Endothelial cell of umbilical vein (primary cell): ENCODE measurements around the gene GHRH. TPM values are rescaled to one million over a fixed set of nuclear protein-coding genes. Genes with fewer than 3 reads are reported as not detected.

ENCODE experiments used
- BruUV-seq: library from RNA; stranded (reverse); fragments of 400-500 nt; replicated peaks from 2 replicates; lab custom pipeline; 2021; lab: Mats Ljungman, UMichigan
- CTCF ChIA-PET: fragments of 300-600, 350-600 bp; sonication (Branson Sonifier 250); formaldehyde crosslinking; loops from one replicate; lab custom pipeline; 2021; ENCODE audit warnings: antibody characterized with exemption, inconsistent platforms; lab: Charles Lee
- POLR2A ChIA-PET: fragments of 300-600, 350-600 bp; sonication (Branson Sonifier 250); formaldehyde crosslinking; loops from one replicate; lab custom pipeline; 2021; ENCODE audit warnings: antibody characterized with exemption, inconsistent platforms; lab: Charles Lee
- DNase-seq: peaks from one replicate; pipeline ENCODE4 v3.0.0-alpha.2; 2011; ENCODE audit warnings: low read depth, low spot score
- FAIRE-seq: peaks from 2 replicates; lab custom pipeline; 2011; peaks lifted over from hg19 to GRCh38; lab: Jason Lieb, UNC
- H2AFZ ChIP-seq: 2 replicates; pipeline ENCODE4 v1.6.0; 2012; ENCODE audit warnings: low read depth, low read length, control low read depth, inconsistent platforms
- H3K27ac ChIP-seq: 2 replicates; pipeline ENCODE4 v1.5.1; 2011; ENCODE audit warnings: low read depth, mild to moderate bottlenecking, control low read depth, low read length, moderate library complexity; ENCODE audit not compliant: insufficient read depth
- H3K27me3 ChIP-seq, 2 experiments: 2 replicates each; pipeline versions ENCODE4 v1.6.0 to v1.6.1; 2011; ENCODE audit warnings: low read length in 2 of 2, mixed read lengths in 1 of 2; ENCODE audit not compliant: control insufficient read depth in 2 of 2, insufficient read depth in 2 of 2
- H3K36me3 ChIP-seq, 2 experiments: 2 replicates in 1 of 2; 3 replicates in 1 of 2; pipeline ENCODE4 v1.5.1; 2011; ENCODE audit warnings: low read length in 2 of 2, mild to moderate bottlenecking in 1 of 2, moderate library complexity in 1 of 2; ENCODE audit not compliant: control insufficient read depth in 2 of 2, insufficient read depth in 2 of 2; ENCODE audit errors: extremely low read depth in 1 of 2
- H3K4me1 ChIP-seq: 3 replicates; pipeline ENCODE4 v1.5.1; 2011; ENCODE audit warnings: mild to moderate bottlenecking, low read length; ENCODE audit not compliant: control insufficient read depth, insufficient read depth; ENCODE audit errors: extremely low read depth
- H3K4me2 ChIP-seq: 2 replicates; pipeline ENCODE4 v1.6.1; 2011; ENCODE audit warnings: low read length, control low read depth, mixed read lengths; ENCODE audit not compliant: insufficient read depth
- H3K4me3 ChIP-seq, 3 experiments: fragments of 200-600 bp in 1 of 3; sonication (generic), shearing (Covaris generic) in 1 of 3; replicated peaks in 1 of 3; 2 replicates each; pipeline ENCODE4 v1.5.1; 2011 to 2016; ENCODE audit warnings: control low read depth in 3 of 3, low read length in 3 of 3, mild to moderate bottlenecking in 2 of 3, inconsistent platforms in 1 of 3, low read depth in 1 of 3, moderate library complexity in 1 of 3; ENCODE audit not compliant: insufficient read depth in 1 of 3
- H3K79me2 ChIP-seq: 2 replicates; pipeline ENCODE4 v1.6.0; 2012; ENCODE audit warnings: low read length, inconsistent platforms; ENCODE audit not compliant: control insufficient read depth, insufficient read depth
- H3K9ac ChIP-seq: replicated peaks from 2 replicates; pipeline ENCODE3; 2011; ENCODE audit warnings: low read length, control low read depth; ENCODE audit not compliant: insufficient read depth; ENCODE audit errors: extremely low read depth
- H3K9me1 ChIP-seq: replicated peaks from 3 replicates; pipeline ENCODE4 v1.6.0; 2011; ENCODE audit warnings: mild to moderate bottlenecking, low read length; ENCODE audit not compliant: control insufficient read depth, insufficient read depth; ENCODE audit errors: extremely low read depth
- H3K9me3 ChIP-seq: replicated peaks from 2 replicates; pipeline ENCODE4 v1.5.1; 2012; ENCODE audit warnings: low read length, inconsistent platforms; ENCODE audit not compliant: control insufficient read depth, insufficient read depth
- H4K20me1 ChIP-seq: replicated peaks from 2 replicates; pipeline ENCODE3; 2011; ENCODE audit warnings: mild to moderate bottlenecking, low read length; ENCODE audit not compliant: control insufficient read depth, insufficient read depth; ENCODE audit errors: extremely low read depth
- JUN ChIP-seq: IDR thresholded peaks from 2 replicates; pipeline ENCODE4 v1.6.1; 2011; ENCODE audit warnings: borderline replicate concordance, low read depth; ENCODE audit not compliant: insufficient read length, insufficient read depth
- MYC ChIP-seq: IDR thresholded peaks from one replicate; pipeline ENCODE4 v1.6.1; 2011; ENCODE audit warnings: mild to moderate bottlenecking, low read depth, low read length
- POLR2A ChIP-seq: IDR thresholded peaks from 2 replicates; pipeline ENCODE4 v1.6.1; 2012; ENCODE audit warnings: low read depth, mild to moderate bottlenecking, control low read depth, low read length
- POLR2AphosphoS5 ChIP-seq: IDR thresholded peaks from 2 replicates; pipeline ENCODE4 v1.6.1; 2012; ENCODE audit warnings: low read depth, mild to moderate bottlenecking, control low read depth, low read length, moderate library complexity; ENCODE audit not compliant: insufficient read depth
- dilution Hi-C: fragments of 300-500 bp; cut with MboI; formaldehyde crosslinking; loops from one replicate; pipeline ENCODE4 v1.15.0; 2019; ENCODE audit warnings: low sequenced_read_pairs; ENCODE audit not compliant: extremely low pct_ligation_motif_present
- intact Hi-C: fragments of 100-400 bp; cut with micrococcal nuclease; formaldehyde crosslinking; loops from one replicate; pipeline ENCODE4 v1.10.0; 2022
- polyA plus RNA-seq, 4 experiments: library from polyadenylated mRNA; depleted of rRNA in 3 of 4; stranded (reverse) in 3 of 4; unstranded in 1 of 4; fragments of >200 nt; gene quantifications; 2 replicates each; pipeline versions ENCODE4 v1.2.1 to v1.2.3, GENCODE V29; 2011 to 2012; ENCODE audit warnings: missing spikeins in 1 of 4
- total RNA-seq: library from RNA; stranded (reverse); gene quantifications from 2 replicates; pipeline ENCODE4 v1.2.3, GENCODE V29; 2021
- TF ChIP-seq, protein P1 (sequence below): IDR thresholded peaks from 2 replicates; pipeline ENCODE4 v1.6.1; 2011; ENCODE audit not compliant: insufficient read depth, insufficient read length
- TF ChIP-seq, protein P2 (sequence below), 2 donors: IDR thresholded peaks; 1 replicate in 1 of 2; 2 replicates in 1 of 2; pipeline ENCODE4 v1.5.1; 2011; ENCODE audit warnings: low read length in 2 of 2, mild to moderate bottlenecking in 2 of 2, moderate library complexity in 2 of 2, control low read depth in 1 of 2, inconsistent platforms in 1 of 2, low read depth in 1 of 2; ENCODE audit not compliant: insufficient read depth in 1 of 2; ENCODE audit errors: extremely low read depth in 1 of 2

The GHRH gene
- total and polyA plus RNA-seq, 2 donors (not counting 3 experiments of a cell fraction or from before 2014, with no cell fraction given): not detected

DNA sequence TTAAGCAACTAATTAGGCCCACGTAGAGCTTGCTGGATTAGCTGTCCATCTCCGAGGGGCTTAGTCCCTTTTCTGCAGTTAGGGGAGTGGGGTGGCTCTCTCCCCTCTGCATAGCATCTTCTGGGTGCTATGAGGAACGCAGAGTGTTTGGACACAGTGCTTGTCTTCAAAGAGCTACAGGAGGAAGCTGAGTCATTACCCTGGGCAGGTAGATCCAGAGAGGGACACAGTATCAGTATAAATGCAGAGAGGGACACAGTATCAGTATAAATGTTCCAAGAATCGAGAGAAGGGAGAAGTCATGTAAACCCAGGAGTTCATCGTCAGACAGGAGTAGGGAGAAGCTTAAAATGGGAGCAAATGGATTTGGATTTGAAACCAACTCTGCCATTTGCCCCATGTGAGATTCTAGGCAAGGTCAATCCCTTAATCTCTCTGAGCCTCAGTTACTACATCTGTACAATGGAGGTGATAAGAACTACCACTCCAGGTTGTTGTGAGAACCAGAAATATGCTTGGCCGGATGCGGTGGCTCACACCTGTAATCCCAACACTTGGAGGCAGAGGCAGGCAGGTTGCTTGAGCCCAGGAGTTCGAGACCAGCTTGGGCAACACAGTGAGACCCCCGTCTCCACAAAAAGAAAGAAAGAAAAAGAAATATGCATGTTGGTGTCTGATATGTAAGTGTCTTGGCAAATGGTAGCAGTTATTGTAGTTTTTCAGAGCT is 5.5 kb upstream of the GHRH start:
- BruUV-seq: no TSS peak
- FAIRE-seq: no peak
- intact Hi-C loops: no loop called here

More for the DNA sequence above, 5.5 kb upstream of the GHRH start:
- H3K4me3 ChIP-seq: no peak overlapping the region
- DNase-seq: no peak
- no peak overlapping the region for H3K9ac ChIP-seq
- CTCF ChIA-PET: interaction anchor here (1.2 to 5.4 kb wide), 6 partner anchors 8 to 277 kb away, joined by 3 to 104 read pairs (median 10); no protein-coding TSS in a partner anchor
- no peaks in the 10 kb centered on the region for H3K79me2 ChIP-seq
- no peak overlapping the region for H3K27ac ChIP-seq
- H2AFZ ChIP-seq: no peak overlapping the region
- no peaks in the 10 kb centered on the region for H3K9me1 ChIP-seq
- POLR2A ChIA-PET: no interaction called here
- no peaks in the 10 kb centered on the region for H4K20me1 ChIP-seq
- no peaks in the 10 kb centered on the region for H3K27me3 ChIP-seq
- no peaks in the 10 kb centered on the region for H3K36me3 ChIP-seq
- dilution Hi-C loops: loop anchor here (25.0 kb wide), 1 partner anchor 245 kb away; the partner anchor contains the start of gene NNAT
- no peaks in the 10 kb centered on the region for H3K4me1 ChIP-seq
- TF ChIP-seq POLR2A: no peak
- no peak for TF ChIP-seq POLR2AphosphoS5
- TF ChIP-seq JUN: no peak
- TF ChIP-seq, protein P1, sequence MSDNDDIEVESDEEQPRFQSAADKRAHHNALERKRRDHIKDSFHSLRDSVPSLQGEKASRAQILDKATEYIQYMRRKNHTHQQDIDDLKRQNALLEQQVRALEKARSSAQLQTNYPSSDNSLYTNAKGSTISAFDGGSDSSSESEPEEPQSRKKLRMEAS: no peak
- TF ChIP-seq, protein P2, sequence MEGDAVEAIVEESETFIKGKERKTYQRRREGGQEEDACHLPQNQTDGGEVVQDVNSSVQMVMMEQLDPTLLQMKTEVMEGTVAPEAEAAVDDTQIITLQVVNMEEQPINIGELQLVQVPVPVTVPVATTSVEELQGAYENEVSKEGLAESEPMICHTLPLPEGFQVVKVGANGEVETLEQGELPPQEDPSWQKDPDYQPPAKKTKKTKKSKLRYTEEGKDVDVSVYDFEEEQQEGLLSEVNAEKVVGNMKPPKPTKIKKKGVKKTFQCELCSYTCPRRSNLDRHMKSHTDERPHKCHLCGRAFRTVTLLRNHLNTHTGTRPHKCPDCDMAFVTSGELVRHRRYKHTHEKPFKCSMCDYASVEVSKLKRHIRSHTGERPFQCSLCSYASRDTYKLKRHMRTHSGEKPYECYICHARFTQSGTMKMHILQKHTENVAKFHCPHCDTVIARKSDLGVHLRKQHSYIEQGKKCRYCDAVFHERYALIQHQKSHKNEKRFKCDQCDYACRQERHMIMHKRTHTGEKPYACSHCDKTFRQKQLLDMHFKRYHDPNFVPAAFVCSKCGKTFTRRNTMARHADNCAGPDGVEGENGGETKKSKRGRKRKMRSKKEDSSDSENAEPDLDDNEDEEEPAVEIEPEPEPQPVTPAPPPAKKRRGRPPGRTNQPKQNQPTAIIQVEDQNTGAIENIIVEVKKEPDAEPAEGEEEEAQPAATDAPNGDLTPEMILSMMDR (IDR thresholded peaks at IDR 0.05; ENCODE audit: extremely low read depth in 1 of 2, insufficient read depth in 1 of 2, low read depth in 1 of 2, low read length in 2 of 2): no peak
- no peak for TF ChIP-seq MYC
- H3K9me3 ChIP-seq: no peaks in the 10 kb centered on the region
- no peak overlapping the region for H3K4me2 ChIP-seq
